Ovary (tissue), 3 donors: Measurements from ENCODE around the gene NUDT7.

Experiments used
- CTCF ChIP-seq, 3 donors: fragments of 450-650 bp in 2 of 3; fragments of 200-600 bp in 1 of 3; IDR thresholded peaks; one replicate each; pipeline versions ENCODE4 v1.5.1 to v1.8.0; 2016 to 2022; ENCODE audit warnings: antibody characterized with exemption in 3 of 3, mild to moderate bottlenecking in 1 of 3
- POLR2A ChIP-seq: fragments of 450-650 bp; IDR thresholded peaks from one replicate; pipeline ENCODE4 v1.6.1; 2017; ENCODE audit warnings: antibody characterized with exemption, mild to moderate bottlenecking, moderate library complexity
- donor health status: DM: no; HTN: no; CAD: no.

GRCh38 chr16:77758046-77758445 is 35.7 kb downstream of the NUDT7 start:
- TF ChIP-seq CTCF (IDR thresholded peaks at IDR 0.05) (no peak), POLR2A (no peak)
